H1 (cell line): ENCODE results near the gene NUP98. TPM values are rescaled to one million over a fixed set of nuclear protein-coding genes. Genes with fewer than 3 reads are reported as not detected.

Experiments used
- CHD1 ChIP-seq: IDR thresholded peaks from 2 replicates; pipeline ENCODE4 v1.6.1; 2012; ENCODE audit warnings: low read depth, low read length, improper control_type of control experiment
- RFX5 ChIP-seq: IDR thresholded peaks from 2 replicates; pipeline ENCODE4 v1.6.1; 2011; ENCODE audit warnings: low read depth, low read length, improper control_type of control experiment, borderline replicate concordance
- SP1 ChIP-seq: IDR thresholded peaks from 2 replicates; pipeline ENCODE4 v1.6.1; 2011; ENCODE audit warnings: low read depth, low read length
- SP4 ChIP-seq: IDR thresholded peaks from 2 replicates; pipeline ENCODE4 v1.6.1; 2012; ENCODE audit warnings: low read length, inconsistent platforms
- TBP ChIP-seq: IDR thresholded peaks from 2 replicates; pipeline ENCODE4 v1.6.1; 2011; ENCODE audit warnings: low read depth, low read length, improper control_type of control experiment
- polyA plus RNA-seq, 7 experiments: library from polyadenylated mRNA; depleted of rRNA in 3 of 7; stranded (reverse) in 5 of 7; unstranded in 2 of 7; fragments of >200 nt in 5 of 7; fragments of 200-250 nt in 2 of 7; gene quantifications; 1 replicate in 5 of 7; 2 replicates in 1 of 7; 4 replicates in 1 of 7; pipeline versions ENCODE4 v1.2.1 to v1.2.3, GENCODE V29; 2011 to 2013; ENCODE audit warnings: missing spikeins in 2 of 7, mixed read lengths in 2 of 7
- total RNA-seq: library from RNA; stranded (reverse); fragmentation: NEBNext Ultra II Directional; extraction: Animal tissue kit (Norgen Biotek cat#: 25700); gene quantifications from 2 replicates; pipeline ENCODE4 v1.2.1, GENCODE V29; 2021
- TF ChIP-seq, protein P1 (sequence below): IDR thresholded peaks from 2 replicates; pipeline ENCODE4 v1.6.1; 2012; ENCODE audit warnings: low read length, inconsistent platforms

Gene NUP98
- total and polyA plus RNA-seq, 2 of the 8 experiments (the other 6 are each of a cell fraction or from before 2014, with no cell fraction given) = 98.6 to 261 TPM

DNA sequence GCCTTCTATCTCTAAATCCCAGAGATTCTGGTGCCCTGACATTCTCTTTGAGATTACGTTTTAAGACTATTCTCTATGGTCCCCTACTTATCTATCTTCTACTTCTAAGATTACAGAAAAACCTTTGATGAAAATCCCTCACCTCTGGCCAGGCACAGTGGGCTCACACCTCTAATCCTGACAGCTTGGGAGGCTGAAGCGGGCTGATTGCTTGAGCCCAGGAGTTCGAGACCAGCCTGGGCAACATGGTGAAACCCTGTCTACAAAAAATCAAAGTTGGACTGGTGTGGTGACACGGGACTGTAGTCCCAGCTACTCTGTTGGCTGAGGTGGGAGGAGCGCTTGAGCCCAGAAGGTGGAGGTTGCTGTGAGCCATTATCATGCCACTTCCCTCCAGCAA lies 14.4 kb downstream of the NUP98 start (continued):
- TF ChIP-seq, protein P1, sequence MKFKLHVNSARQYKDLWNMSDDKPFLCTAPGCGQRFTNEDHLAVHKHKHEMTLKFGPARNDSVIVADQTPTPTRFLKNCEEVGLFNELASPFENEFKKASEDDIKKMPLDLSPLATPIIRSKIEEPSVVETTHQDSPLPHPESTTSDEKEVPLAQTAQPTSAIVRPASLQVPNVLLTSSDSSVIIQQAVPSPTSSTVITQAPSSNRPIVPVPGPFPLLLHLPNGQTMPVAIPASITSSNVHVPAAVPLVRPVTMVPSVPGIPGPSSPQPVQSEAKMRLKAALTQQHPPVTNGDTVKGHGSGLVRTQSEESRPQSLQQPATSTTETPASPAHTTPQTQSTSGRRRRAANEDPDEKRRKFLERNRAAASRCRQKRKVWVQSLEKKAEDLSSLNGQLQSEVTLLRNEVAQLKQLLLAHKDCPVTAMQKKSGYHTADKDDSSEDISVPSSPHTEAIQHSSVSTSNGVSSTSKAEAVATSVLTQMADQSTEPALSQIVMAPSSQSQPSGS = no peak
- TF ChIP-seq SP1 = no peak
- TF ChIP-seq SP4 = no peak
- no peak for TF ChIP-seq RFX5
- TF ChIP-seq TBP = no peak
- no peak for TF ChIP-seq CHD1
- TF ChIP-seq, all 59 proteins: peak for 0
